ENCODE data around the gene PTPN12. TPM values are rescaled to one million over a fixed set of nuclear protein-coding genes. Genes with fewer than 3 reads are reported as not detected.
A peak's percentile ranks its signal among the peaks of the same experiment; 100 is the strongest.

PTPN12 gene
- polyA plus RNA-seq, 1 experiment, result 45.3 TPM

GRCh38 chr7:77566421-77566820, 29.3 kb downstream of the PTPN12 start:
- no peak overlapping the region for H3K27ac ChIP-seq (ENCODE audit: low read depth, low read length)
- DNase-seq (ENCODE audit: low read depth, low spot score), result no peak
- no peaks in the 10 kb centered on the region for H3K9me3 ChIP-seq (ENCODE audit: control insufficient read depth, insufficient read depth, low read length)
- CTCF ChIA-PET, result interaction anchor here (0.8 to 1.4 kb wide), 2 partner anchors 85 to 193 kb away, joined by 3 read pairs; no protein-coding TSS in a partner anchor
- H3K4me3 ChIP-seq (ENCODE audit: low read depth, low read length), result no peak overlapping the region
- POLR2A ChIA-PET, result no interaction called here
- no peaks in the 10 kb centered on the region for H3K27me3 ChIP-seq (ENCODE audit: control insufficient read depth, insufficient read depth, low read length)
- no peak for TF ChIP-seq CTCF (IDR thresholded peaks at IDR 0.05; ENCODE audit: low read depth, low read length)

- TF ChIP-seq CTCF (IDR thresholded peaks at IDR 0.05; ENCODE audit: low read depth, low read length), result no peak
- Histone ChIP-seq H3K27ac (ENCODE audit: low read depth, low read length) (no peak overlapping the region), H3K4me3 (ENCODE audit: low read depth, low read length) (no peak overlapping the region), H3K9me3 (ENCODE audit: control insufficient read depth, insufficient read depth, low read length) (no peaks in the 10 kb centered on the region), H3K27me3 (ENCODE audit: control insufficient read depth, insufficient read depth, low read length) (no peaks in the 10 kb centered on the region)
- CTCF ChIA-PET, result no interaction called here
- POLR2A ChIA-PET, result no interaction called here
- no peak for DNase-seq (ENCODE audit: low read depth, low spot score)
These were observed 32.6 kb downstream of the PTPN12 start for GRCh38 chr7:77569514-77570232.

- Histone ChIP-seq H3K9me3 (ENCODE audit: control insufficient read depth, insufficient read depth, low read length) (no peaks in the 10 kb centered on the region), H3K27me3 (ENCODE audit: control insufficient read depth, insufficient read depth, low read length) (no peaks in the 10 kb centered on the region), H3K27ac (ENCODE audit: low read depth, low read length) (no peak overlapping the region), H3K4me3 (ENCODE audit: low read depth, low read length) (no peak overlapping the region)
- CTCF ChIA-PET, result no interaction called here
- DNase-seq (ENCODE audit: low read depth, low spot score), result peak; percentile 2
- no peak for TF ChIP-seq CTCF (IDR thresholded peaks at IDR 0.05; ENCODE audit: low read depth, low read length)
- POLR2A ChIA-PET, result no interaction called here
These were observed 33.4 kb downstream of the PTPN12 start for GRCh38 chr7:77570330-77571011.

GRCh38 chr7:77571801-77572200, 34.7 kb downstream of the PTPN12 start:
- no peak for DNase-seq (ENCODE audit: low read depth, low spot score)
- Histone ChIP-seq H3K27ac (ENCODE audit: low read depth, low read length) (no peak overlapping the region), H3K9me3 (ENCODE audit: control insufficient read depth, insufficient read depth, low read length) (no peaks in the 10 kb centered on the region), H3K27me3 (ENCODE audit: control insufficient read depth, insufficient read depth, low read length) (no peaks in the 10 kb centered on the region), H3K4me3 (ENCODE audit: low read depth, low read length) (no peak overlapping the region)
- no peak for TF ChIP-seq CTCF (IDR thresholded peaks at IDR 0.05; ENCODE audit: low read depth, low read length)
- ChIA-PET CTCF (no interaction called here), POLR2A (no interaction called here)

- H3K27me3 ChIP-seq (ENCODE audit: control insufficient read depth, insufficient read depth, low read length), result no peaks in the 10 kb centered on the region
- H3K27ac ChIP-seq (ENCODE audit: low read depth, low read length), result no peak overlapping the region
- H3K4me3 ChIP-seq (ENCODE audit: low read depth, low read length), result no peak overlapping the region
- no peak for DNase-seq (ENCODE audit: low read depth, low spot score)
- ChIA-PET POLR2A (no interaction called here), CTCF (no interaction called here)
- TF ChIP-seq CTCF (IDR thresholded peaks at IDR 0.05; ENCODE audit: low read depth, low read length), result no peak
- no peaks in the 10 kb centered on the region for H3K9me3 ChIP-seq (ENCODE audit: control insufficient read depth, insufficient read depth, low read length)
These were observed 38.1 kb downstream of the PTPN12 start for GRCh38 chr7:77575187-77575586.

Data from AG04450 (cell line).